Fibroblast of gingiva (primary cell): Measurements from ENCODE around the gene FZD8.

Source experiments
- DNase-seq: peaks from one replicate; pipeline ENCODE4 v3.0.0-alpha.2; 2011; ENCODE audit warnings: low read depth

Gene FZD8

GRCh38 chr10:35605191-35605590 lies 36.9 kb downstream of the FZD8 start, which contains the start of gene GJD4:
TSS of gene GJD4 (plus strand) at chr10:35605341. CDS start at chr10:35605568, 227 bp downstream.
- no peak for DNase-seq

DNA sequence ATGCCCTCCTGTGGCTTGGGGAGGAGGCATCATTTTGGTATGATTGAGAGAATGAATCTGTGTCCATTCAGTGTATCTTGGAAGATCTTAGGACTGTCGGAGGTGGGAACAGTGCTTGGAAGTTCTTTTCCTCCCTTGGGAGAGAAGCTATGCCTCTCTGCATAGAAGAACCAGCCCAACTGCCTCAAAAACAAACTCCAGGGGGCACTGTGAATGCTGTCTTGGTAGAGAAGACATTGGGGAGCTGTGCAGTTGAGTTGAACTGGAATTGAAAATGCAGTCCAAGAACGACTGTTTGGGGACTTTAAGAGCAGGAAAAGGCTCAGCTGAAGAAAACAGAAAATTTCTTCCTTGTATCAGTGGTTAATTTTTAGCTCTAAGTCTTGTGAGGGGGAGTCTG lies 41.9 kb downstream of the FZD8 start:
- DNase-seq: no peak

DNA sequence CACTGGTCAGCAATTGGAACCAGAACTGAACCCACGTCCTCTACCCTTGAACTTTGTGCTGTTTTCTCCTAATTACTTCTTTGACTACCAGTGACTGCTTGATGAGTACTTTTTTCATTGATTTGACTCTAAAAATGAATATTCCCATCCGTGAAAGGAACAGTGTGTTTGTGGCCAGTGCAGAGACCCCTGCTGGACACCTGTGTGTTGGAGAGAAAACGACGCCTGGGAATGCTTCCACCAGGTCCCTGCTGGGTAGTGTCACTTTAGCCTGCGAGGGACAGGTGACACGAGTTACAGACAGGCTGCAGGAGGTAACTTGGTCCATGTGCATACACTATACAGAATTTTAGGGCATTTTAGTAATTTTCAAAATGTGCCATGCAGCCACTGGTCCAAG lies 43.7 kb downstream of the FZD8 start:
- DNase-seq: no peak

DNA sequence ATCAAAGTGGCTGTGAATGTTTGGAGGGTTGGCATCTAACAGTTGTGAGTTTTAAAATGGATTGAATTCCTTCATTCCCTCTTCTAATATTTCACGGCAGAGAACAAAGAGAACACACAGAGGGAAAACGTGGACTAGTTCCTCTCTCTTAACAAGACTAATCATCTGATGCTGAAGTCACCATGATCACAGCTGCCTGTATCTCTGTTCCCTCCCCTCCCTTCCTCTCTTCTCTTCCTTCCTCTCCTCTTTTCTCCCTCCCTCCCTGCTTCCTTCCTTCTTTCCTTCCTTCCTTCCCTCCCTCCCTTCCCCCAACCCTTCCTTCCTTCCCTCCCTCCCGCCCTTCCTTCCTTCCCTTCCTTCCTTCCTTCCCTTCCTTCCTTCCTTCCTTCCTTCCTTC lies 47.0 kb downstream of the FZD8 start:
- DNase-seq: no peak

DNA sequence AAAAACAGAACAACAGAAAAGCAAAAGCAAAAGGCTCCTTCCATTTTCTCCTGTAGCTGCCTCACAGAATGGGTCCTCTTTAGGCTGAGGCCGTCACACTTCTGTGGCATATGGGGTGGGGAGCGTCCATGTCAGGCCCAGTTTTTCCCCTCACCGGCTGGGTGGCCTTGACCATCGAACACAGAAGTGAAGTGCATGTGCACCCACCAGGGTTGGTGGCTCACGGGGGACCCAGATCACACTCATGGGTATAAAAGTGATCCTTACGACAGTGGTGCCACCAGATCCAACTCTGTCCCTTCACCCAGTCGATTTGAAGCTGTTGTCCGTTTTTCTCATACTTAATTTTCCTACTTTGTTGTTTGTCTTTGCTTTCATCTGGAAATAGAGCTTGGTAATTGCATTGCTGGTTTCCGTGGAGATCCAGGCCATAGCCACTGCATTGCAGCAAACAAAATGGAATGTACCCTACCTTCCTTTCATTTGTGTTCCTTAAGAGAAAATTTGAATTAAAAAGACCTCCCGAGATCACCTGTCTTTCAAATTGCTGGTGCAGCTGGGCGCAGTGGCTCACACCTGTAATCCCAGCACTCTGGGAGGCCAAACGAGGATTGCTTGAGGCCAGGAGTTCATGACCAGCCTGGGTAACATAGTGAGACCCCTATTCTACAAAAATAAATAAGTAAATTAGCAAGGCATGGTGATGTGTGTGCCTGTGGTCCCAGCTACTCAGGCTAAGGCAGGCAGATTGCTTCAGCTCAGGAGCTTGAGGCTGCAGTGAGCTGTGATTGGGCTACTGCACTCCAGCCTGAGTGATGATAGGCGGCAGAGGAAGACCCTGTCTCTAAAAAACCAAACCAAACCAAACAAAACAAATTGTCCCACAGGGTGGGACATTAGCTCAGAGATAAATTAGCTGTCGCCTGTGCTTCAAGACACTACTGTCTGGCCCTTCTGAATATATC lies 47.7 kb downstream of the FZD8 start:
- DNase-seq: no peak

- no peak for DNase-seq
These were observed 49.7 kb downstream of the FZD8 start for GRCh38 chr10:35592441-35592840.

- no peak for DNase-seq
These were observed 53.3 kb downstream of the FZD8 start for GRCh38 chr10:35588836-35589235.
